Measurements from ENCODE around the gene ALG12. TPM values are rescaled to one million over a fixed set of nuclear protein-coding genes. Genes with fewer than 3 reads are reported as not detected.

The ALG12 gene
- total RNA-seq, 1 donor from 2014 or later = 24.5 TPM

DNA sequence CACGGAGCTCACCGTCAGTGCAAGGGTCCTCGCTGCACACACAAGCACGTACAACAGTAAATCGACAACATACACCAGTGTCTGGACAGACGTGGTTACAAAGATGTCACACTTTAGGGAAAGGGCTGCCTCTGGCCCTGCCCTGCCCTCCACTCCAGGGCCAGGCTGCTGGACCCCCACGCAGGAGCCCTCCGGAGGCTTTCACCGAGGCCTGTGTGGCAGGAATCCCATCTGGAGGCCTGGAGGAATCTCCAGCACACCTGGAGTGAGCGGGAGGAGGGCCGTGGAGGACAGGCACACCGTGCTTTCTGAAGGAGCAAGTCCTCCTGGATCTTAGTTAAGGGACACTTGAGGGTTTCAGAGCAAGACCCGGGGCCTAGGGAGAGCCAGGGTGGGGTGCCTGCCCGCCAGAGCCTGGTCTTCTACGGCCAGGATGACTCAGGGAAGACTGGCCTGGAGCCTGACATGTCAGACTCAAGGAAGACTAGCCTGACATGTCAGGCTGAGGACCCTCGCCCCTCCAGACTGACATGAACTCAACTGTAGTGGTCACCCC is 40.2 kb upstream of the ALG12 start:
- no peak for DNase-seq (ENCODE audit: low read depth)

DNA sequence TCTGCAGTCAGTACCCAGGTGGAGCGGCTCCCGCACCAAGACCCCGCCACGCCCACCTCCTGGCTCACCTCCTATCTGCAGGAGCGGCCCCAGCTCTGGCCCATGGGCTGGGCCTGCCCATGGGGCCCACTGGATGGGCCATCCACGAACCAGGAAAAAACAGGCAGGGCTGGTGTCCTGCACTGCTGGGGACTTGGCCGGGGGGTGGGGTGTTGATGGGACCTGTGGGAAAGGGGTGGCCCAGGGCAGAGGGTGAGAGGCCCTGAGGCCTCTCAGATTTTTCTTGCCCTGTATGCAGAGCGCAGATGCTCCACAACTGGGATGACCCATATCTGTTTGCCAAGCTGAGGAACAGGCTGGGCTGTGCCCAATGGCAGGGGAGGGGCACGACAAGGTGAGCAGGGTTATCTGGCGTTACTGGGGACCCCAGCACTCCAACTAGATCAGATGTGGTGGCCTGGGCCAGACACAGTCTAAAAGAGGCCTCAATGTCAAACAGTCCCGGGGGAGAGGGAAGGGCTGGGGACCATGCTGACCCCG is 39.7 kb upstream of the ALG12 start:
- no peak for DNase-seq (ENCODE audit: low read depth)

DNA sequence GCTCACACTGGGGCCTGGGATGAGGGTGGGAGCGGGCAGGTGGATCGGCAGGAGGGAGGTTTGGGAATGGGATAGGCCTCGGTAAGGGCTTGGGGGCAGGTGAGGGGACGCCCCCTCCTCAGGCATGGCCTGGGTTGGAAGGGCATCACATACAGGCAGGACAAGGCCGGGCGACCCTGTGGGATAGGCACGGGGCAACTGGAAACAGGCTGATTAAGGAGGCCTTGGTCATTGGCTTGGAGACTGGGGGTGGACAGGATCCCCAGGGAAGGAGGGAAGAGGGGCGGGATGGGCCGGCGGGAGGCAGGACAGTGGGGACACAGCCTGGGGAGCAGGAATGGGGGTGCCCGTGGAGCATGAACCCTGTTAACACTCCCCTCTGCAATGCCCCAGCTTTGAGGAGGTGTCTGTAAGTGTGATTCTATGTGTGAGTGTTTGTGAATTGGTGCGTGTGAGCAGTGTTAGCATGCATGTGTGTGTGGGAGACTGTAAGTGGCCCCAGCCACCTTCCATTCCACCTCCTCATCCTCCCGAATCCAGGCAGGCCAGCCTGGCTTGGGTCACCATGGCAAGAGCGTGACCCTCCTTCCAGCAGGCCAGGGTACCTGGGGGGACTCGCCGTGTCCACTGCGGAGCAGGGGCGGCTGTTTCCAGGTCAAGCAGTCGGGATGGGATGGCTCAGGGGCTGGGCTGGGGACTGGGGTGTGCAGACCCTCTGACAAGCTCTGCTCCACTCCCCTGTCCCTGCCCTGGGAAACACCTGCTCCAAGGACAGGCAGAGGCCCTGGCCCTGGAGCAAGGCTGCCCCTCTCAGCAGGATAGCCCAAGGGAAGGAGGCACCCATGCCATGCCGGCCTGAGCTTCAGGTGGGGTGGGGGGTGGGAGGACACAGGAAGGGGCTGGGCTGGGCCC is 38.9 kb upstream of the ALG12 start:
- DNase-seq (ENCODE audit: low read depth) = no peak

DNA sequence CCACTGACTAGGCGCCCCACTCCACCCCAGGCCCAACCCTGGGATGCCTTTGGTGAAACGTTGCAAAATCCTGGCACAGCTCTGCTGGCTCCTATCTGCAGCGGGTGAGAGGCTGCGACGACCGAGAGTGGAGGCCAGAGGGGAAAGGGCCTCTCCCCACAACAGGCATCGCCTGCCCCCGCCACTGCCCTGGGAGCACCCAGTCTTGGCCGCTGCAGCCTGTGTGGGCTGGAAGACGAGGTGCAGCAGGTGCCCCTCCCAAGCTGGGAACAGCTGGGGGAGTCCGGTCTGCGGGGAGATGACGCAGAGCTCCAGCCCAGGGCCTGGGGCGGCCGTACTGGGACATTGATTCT is 38.2 kb upstream of the ALG12 start:
- peak; percentile 64 for DNase-seq (ENCODE audit: low read depth)

DNA sequence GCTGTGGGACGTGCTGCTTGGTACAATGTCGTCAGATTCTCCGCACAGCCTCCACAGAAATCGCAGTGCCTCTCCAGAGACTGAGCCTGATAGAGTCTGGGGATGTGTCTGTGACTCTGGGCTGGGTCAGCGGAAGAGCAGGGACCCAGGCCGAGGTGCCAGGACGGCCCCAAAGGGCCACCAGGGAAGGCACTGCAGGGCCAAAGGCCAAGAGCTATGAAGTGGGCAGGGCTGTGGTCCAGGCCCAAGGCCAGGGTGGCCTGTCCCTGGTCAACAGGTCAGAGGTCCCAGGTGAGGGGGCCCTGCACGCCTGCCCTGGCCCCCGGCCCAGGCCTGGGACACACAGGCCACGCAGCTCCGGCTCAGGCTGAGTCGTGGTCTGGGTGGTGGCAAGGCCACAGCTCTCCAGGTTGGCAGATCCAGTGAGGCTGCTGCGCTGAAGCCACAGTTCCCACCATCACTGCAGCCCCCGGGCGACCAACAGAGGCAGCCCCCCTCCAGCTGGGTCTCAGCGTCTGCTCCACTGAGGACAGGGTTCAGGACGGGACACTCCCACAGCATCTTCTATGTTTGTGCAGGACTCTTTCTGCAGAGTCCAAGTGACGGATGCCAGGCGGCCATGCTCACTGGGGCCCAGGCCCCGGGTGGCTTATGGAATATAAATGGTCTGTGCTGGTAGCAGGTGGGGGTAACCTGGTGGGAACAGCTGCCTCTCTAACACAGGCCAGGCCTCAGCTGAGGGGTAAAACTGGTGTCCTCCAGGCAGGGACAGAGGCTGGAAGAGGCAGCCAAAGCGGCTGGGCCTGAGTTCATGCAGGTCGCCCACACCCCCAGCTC is 37.6 kb upstream of the ALG12 start:
- DNase-seq (ENCODE audit: low read depth) = no peak

DNA sequence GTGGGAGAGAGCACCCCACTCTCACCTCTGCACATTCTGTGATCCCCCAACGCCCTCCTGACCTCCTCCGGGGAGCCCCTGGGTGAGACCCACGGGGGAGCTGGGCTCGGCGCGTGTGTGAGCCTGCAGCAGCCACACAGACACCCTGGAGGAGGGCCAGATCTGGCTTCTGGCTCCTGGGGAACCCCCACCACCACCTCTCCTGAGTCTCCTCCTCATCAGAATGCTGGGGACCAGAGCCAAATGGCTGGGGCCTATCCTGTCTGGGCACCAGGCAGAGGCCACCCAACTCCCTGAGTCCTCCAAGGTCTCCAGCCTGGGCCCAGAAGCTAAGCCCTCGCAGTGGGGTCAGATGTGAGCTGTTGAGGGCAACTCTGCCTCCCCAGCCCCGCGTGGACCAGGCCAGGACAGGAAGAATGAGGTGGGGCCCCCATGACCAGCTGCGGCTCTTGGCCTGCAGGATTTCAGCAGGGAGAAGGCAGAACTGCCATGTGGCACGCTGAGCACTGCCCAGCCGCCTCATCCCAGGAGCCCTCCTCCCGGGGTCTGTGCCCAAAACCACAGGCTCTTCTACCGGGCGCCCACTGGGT is 36.8 kb upstream of the ALG12 start:
- DNase-seq (ENCODE audit: low read depth) = peak; percentile 25

DNA sequence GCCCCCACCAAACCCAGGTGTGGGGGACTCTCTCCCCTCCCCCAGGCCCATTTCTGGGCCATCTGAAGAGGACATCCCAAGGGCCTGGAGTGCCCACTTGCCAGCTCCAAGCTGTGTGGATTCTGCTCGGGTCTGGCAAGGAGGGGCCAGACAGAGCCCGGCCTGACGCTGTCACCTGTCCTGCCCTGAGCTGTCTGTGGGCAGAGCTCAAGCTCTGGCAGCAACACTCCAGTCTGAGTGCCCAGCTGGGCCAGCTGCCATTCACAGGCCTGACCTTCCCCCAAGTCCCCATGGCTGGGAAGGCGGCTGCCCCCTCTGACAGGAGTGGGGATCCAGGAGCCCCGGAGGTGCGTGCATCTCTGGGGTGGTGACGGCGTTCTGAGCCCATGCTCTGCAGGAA is 36.1 kb upstream of the ALG12 start:
- peak; percentile 82 for DNase-seq (ENCODE audit: low read depth)

GRCh38 chr22:49953680-49954344 is 35.6 kb upstream of the ALG12 start:
- peak; percentile 33 for DNase-seq (ENCODE audit: low read depth)

DNA sequence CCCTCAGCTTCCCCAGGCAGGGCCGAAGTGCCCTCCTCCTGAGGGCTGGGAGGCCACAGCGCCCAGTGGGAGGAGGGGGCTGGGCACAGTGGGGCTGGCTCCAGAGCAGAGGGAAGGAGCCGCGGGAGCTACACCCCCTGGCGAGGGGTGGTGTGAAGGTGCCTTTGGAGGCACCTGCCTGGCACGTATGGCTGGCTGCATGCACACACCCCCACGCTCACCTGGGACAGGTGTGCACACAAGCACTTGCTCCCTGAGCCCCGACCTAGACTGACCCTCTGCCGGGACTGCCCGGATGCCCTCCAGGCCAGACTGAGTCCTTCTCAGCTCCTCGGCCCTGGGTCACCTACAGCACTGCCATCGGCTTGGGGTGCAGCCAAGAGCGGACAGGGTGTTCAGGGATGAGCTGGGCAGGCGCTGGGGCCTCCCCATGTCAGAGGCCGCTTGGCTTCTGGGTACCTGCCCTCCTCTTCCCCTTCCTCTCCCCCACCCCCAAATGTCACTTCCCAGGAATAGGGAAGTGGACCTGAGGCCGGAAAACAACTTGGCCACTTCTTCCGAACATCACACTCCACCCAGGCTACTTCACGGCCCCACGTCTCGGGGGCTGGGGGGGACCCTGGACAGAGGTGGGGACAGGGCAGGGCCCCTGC is 34.9 kb upstream of the ALG12 start:
- no peak for DNase-seq (ENCODE audit: low read depth)

DNA sequence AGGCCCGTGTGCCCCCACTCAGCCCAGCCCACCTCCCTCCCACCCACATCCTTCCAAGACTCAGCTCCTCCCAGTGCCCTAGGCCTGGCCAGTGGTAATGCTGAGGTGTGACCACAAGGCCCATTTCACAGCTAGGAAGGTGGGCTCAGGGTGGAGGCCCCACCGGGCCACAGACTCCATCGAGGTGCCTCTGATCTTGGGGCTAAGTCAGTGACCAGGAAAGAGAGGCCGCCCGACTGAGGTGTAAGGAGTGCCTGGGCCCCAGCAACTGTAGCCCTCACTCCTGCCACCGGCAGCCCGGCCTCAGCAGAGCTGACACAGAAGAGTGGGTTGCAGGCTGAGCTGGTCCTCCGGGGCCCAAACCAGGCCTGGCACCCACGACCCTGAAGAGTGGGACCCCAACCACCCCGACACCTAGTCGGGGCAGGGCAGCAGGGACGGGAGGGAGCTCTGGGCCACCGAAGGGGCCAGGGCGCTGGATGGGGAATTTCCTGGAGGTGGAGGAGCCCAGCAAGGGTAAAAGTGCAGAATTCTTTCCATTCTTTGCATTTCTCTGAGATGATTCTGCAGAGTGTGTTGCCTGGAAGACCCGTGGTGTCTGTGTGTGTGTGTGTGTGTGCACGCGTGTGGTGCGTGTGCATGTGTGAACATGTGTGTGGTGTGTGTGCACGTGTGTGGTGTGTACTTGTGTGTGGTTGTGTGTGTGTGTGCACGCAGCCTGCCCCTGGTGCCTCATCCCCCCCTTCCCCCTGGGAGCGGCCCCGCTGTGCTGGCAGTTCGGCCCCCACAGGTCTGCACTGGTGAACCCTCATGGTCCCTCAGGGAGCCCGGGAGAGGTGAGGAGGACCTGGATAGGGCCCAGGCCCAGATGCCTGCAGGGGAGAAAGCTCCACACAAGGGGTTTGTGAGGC is 34.0 kb upstream of the ALG12 start:
- no peak for DNase-seq (ENCODE audit: low read depth)

- no peak for DNase-seq (ENCODE audit: low read depth)
Observed at GRCh38 chr22:49951678-49951985, 33.4 kb upstream of the ALG12 start.

- no peak for DNase-seq (ENCODE audit: low read depth)
Observed at GRCh38 chr22:49951000-49951677, 32.9 kb upstream of the ALG12 start.

DNA sequence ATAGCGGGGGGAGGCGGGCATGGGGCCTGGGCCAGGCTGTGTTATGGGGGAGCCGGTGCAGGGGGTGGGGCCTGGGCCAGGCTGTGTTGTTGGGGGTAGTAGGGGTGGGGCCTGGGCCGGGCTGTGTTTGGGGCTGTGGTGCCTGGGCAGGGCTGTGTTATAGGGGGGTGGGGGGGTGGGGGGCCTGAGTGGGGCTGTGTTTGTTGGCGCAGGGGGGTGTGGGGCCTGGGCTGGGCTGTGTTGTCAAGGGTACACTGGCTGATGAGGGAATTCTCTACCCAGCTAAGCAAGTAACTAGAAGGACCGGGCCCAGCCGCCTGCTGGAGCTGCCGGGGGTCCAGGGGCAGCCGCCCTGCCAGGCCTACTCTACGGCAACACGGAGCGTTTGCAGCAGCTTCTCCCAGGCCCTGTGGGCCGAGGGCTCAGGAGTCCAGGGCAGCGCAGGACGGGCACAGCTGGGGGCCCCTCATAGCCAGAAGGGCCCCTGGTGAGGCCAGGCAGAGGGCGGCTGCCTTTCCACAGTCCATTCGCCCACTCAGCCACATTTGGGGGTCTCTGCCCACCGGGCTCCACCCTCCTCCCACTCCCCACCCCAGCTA is 32.3 kb upstream of the ALG12 start:
- no peak for DNase-seq (ENCODE audit: low read depth)

GRCh38 chr22:49949914-49950292 is 31.7 kb upstream of the ALG12 start:
- no peak for DNase-seq (ENCODE audit: low read depth)

GRCh38 chr22:49948958-49949913 is 31.0 kb upstream of the ALG12 start:
- DNase-seq (ENCODE audit: low read depth) = no peak

DNA sequence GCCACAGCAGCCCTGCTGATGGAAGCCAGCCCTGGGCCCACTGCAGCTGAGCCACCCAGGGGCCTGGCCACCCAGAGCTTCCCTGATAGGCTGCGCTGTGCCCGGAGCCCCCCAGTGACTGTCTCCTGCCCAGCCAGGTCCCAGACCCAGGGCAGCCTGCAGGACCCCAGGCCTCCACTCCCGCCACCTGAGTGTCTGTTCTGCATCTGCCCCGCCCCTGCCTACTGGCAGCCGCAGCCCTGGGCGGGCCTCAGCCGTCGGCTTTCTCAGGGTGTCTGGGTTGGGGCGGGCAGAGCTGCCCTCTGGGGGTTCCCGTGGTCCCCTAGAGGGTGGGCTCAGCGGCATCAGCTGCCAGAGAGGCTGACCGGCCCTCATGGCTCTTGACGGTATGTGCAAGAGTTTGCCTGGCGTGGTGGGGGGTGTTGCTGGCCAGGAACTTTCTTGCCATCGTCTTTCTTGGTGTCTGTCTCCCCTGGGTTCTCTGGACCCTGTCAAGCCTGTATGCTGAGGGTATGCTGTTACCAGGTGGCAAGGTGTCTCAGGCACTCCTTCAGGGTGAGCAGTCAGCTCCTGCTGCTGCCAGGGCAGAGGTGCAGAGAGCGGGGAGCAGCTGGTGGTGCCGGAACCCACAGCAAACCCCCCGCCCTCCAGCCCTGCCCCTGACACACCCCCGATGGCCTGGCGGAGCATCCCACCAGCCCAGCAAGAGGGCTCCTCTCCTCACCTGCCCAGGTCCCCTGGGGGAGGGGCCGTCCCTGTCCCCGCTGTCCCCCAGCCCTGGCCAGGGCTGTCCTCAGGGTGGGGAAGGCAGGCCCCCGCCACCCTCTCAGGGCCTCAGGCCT is 30.1 kb upstream of the ALG12 start:
- no peak for DNase-seq (ENCODE audit: low read depth)

DNA sequence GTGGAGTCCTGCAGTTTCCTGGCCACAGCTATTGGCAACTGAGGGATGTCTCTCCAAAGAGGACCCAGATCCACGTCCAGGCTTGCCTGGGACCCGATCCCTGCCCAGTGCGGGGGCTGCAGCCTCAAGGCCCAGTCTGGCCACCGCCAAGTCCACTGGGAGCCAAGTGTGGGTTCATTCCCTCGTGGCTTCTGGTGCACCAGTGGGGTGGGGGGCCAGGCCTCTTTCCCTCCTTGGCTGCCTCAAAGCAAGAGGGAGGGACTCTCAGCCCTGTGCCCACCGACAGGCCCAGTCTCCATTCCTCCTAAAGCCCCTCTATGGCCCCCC is 29.0 kb upstream of the ALG12 start:
- DNase-seq (ENCODE audit: low read depth) = no peak
